GM23338 (cell line): ENCODE data around the gene EXOC4. TPM values are rescaled to one million over a fixed set of nuclear protein-coding genes. Genes with fewer than 3 reads are reported as not detected.

ENCODE experiments used
- ATAC-seq: fragments of 200-7000 bp; cut with Tn5 transposase; 3 replicates; pipeline ENCODE4 v1.9.1; 2020
- DNase-seq: peaks from one replicate; pipeline ENCODE4 v3.0.0-alpha.2; 2015; ENCODE audit warnings: low spot score
- H2AFZ ChIP-seq: fragments of 200-600 bp; sonication (generic); 2 replicates; pipeline ENCODE4 v1.8.0; 2016; ENCODE audit warnings: antibody characterized with exemption, mild to moderate bottlenecking, moderate library complexity
- H3F3A ChIP-seq: fragments of 200-600 bp; sonication (generic); replicated peaks from 2 replicates; pipeline ENCODE4 v1.8.0; 2017; ENCODE audit warnings: antibody characterized with exemption, mixed run types, low read depth
- H3K27ac ChIP-seq: fragments of 200-600 bp; sonication (generic); 2 replicates; pipeline ENCODE4 v1.6.1; 2016; ENCODE audit warnings: low read depth
- H3K27me3 ChIP-seq: fragments of 200-600 bp; sonication (generic); 2 replicates; pipeline ENCODE4 v1.8.0; 2016; ENCODE audit warnings: mild to moderate bottlenecking, mixed run types, moderate library complexity; ENCODE audit not compliant: insufficient read depth
- H3K36me3 ChIP-seq: fragments of 200-600 bp; sonication (generic); 2 replicates; pipeline ENCODE4 v1.8.0; 2016; ENCODE audit warnings: mild to moderate bottlenecking; ENCODE audit not compliant: insufficient read depth
- H3K4me1 ChIP-seq: fragments of 200-600 bp; sonication (generic); 2 replicates; pipeline ENCODE4 v1.8.0; 2016; ENCODE audit warnings: mild to moderate bottlenecking, moderate library complexity; ENCODE audit not compliant: insufficient read depth
- H3K4me2 ChIP-seq: fragments of 200-600 bp; sonication (generic); 2 replicates; pipeline ENCODE4 v1.7.1; 2017; ENCODE audit warnings: mixed run types
- H3K4me3 ChIP-seq: fragments of 200-600 bp; sonication (generic); 2 replicates; pipeline ENCODE4 v1.6.1; 2016; ENCODE audit warnings: mixed run types
- H3K79me2 ChIP-seq: fragments of 200-600 bp; sonication (generic); replicated peaks from 2 replicates; pipeline ENCODE4 v1.8.0; 2017; ENCODE audit warnings: mild to moderate bottlenecking; ENCODE audit not compliant: insufficient read depth
- H3K9me2 ChIP-seq: fragments of 200-600 bp; sonication (generic); 2 replicates; pipeline ENCODE4 v1.8.0; 2017; ENCODE audit not compliant: insufficient read depth
- H4K20me1 ChIP-seq: fragments of 200-600 bp; sonication (generic); replicated peaks from 2 replicates; pipeline ENCODE4 v1.8.0; 2017; ENCODE audit warnings: mild to moderate bottlenecking; ENCODE audit not compliant: insufficient read depth
- H3K27ac Mint-ChIP-seq: 2 replicates; pipeline ENCODE4 v1.8.0; 2020; ENCODE audit warnings: inconsistent platforms, mild to moderate bottlenecking, moderate library complexity, mixed read lengths
- H3K27me3 Mint-ChIP-seq: 3 replicates; pipeline ENCODE4 v1.8.0; 2022; ENCODE audit warnings: low read depth, mild to moderate bottlenecking, moderate library complexity, mixed read lengths, inconsistent platforms; ENCODE audit not compliant: insufficient read depth, poor library complexity
- H3K36me3 Mint-ChIP-seq: 3 replicates; pipeline ENCODE4 v1.8.0; 2021; ENCODE audit warnings: low read depth, mild to moderate bottlenecking, inconsistent platforms, moderate library complexity, mixed read lengths
- H3K4me1 Mint-ChIP-seq: 3 replicates; pipeline ENCODE4 v1.8.0; 2020; ENCODE audit warnings: mild to moderate bottlenecking, inconsistent platforms, mixed read lengths
- H3K4me3 Mint-ChIP-seq: 3 replicates; pipeline ENCODE4 v1.8.0; 2021; ENCODE audit warnings: moderate library complexity, mild to moderate bottlenecking, inconsistent platforms, mixed read lengths
- H3K9me3 Mint-ChIP-seq: 3 replicates; pipeline ENCODE4 v1.8.0; 2020; ENCODE audit warnings: moderate library complexity, mild to moderate bottlenecking, inconsistent platforms, mixed read lengths
- CREB1 ChIP-seq: fragments of 250-450 bp; sonication (Bioruptor Pico); IDR thresholded peaks from 2 replicates; pipeline ENCODE4 v1.5.0; 2020; ENCODE audit warnings: low read depth, mild to moderate bottlenecking, moderate library complexity
- EZH2 ChIP-seq: fragments of 200-600 bp; sonication (generic); IDR thresholded peaks from one replicate; pipeline ENCODE4 v1.8.0; 2017; ENCODE audit warnings: antibody characterized with exemption, mild to moderate bottlenecking, low read depth; ENCODE audit not compliant: unreplicated experiment
- EZH2phosphoT487 ChIP-seq: fragments of 200-600 bp; sonication (generic); IDR thresholded peaks from one replicate; pipeline ENCODE4 v1.8.1; 2018; ENCODE audit warnings: antibody characterized with exemption; ENCODE audit not compliant: unreplicated experiment
- NANOG ChIP-seq: IDR thresholded peaks from 2 replicates; pipeline ENCODE4 v1.6.1; 2016; ENCODE audit warnings: antibody characterized with exemption, borderline replicate concordance
- POLR2AphosphoS5 ChIP-seq: IDR thresholded peaks from 2 replicates; pipeline ENCODE4 v1.6.1; 2016; ENCODE audit warnings: antibody characterized with exemption, low read depth
- STAT1 ChIP-seq: IDR thresholded peaks from one replicate; pipeline ENCODE4 v1.6.1; 2016; ENCODE audit warnings: antibody characterized with exemption; ENCODE audit not compliant: unreplicated experiment
- ZNF114 ChIP-seq: fragments of 250-450 bp; sonication (Bioruptor Pico); IDR thresholded peaks from 2 replicates; pipeline ENCODE4 v1.5.0; 2020; ENCODE audit warnings: mild to moderate bottlenecking, moderate library complexity
- ZNF331 ChIP-seq: fragments of 250-450 bp; sonication (Bioruptor Pico); IDR thresholded peaks from 2 replicates; pipeline ENCODE4 v1.5.0; 2020; ENCODE audit warnings: low read depth, mild to moderate bottlenecking, moderate library complexity
- polyA plus RNA-seq: library from polyadenylated mRNA; unstranded; fragments of >200 nt; fragmentation: Nextera tagmentation; extraction: Ambion mirVana; gene quantifications from 2 replicates; pipeline ENCODE4 v1.2.1, GENCODE V29; 2016
- total RNA-seq: library from RNA; depleted of rRNA; stranded (reverse); fragments of >200 nt; shearing (Covaris generic); gene quantifications from 2 replicates; pipeline ENCODE4 v1.2.3, GENCODE V29; 2014
- TF ChIP-seq, protein P1 (sequence below), 2 experiments: fragments of 200-600 bp in 1 of 2; sonication (generic) in 1 of 2; conservative IDR thresholded peaks; 2 replicates each; pipeline versions ENCODE4 v1.5.1 to v1.6.1; 2016 to 2017; ENCODE audit warnings: antibody characterized with exemption in 2 of 2, low read depth in 2 of 2, mild to moderate bottlenecking in 2 of 2, moderate library complexity in 1 of 2
- TF ChIP-seq, protein P2 (sequence below): IDR thresholded peaks from one replicate; pipeline ENCODE4 v1.6.1; 2018; ENCODE audit warnings: antibody characterized with exemption; ENCODE audit not compliant: unreplicated experiment
- TF ChIP-seq, protein P3 (sequence below): IDR thresholded peaks from 2 replicates; pipeline ENCODE4 v1.6.1; 2016; ENCODE audit warnings: antibody characterized with exemption

EXOC4 gene
- total and polyA plus RNA-seq, 2 experiments from 2014 or later: 37.5 to 52.7 TPM

DNA sequence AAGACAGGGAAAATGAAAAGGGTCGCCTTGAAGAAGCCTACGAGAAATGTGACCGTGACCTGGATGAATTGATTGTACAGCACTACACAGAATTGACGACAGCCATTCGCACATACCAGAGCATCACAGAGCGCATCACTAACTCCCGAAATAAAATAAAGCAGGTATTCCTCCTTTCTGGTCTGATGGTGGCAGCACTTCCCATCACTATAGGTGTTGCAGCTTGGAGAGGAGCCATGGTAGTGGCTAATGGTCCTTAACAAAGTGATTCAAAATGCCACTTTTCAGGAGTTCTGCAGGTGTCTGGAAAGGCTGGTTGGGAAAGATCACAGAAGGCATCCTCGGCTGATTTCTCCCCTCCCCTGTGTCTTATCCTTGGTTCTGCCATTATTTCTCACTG is 22.1 kb downstream of the EXOC4 start:
- peaks cover 5% of the 10 kb centered on the region; the same call in 2 of the 3 replicates for H3K4me1 Mint-ChIP-seq
- no peak overlapping the region for H3K4me2 ChIP-seq
- H4K20me1 ChIP-seq: 0 out of 2 replicates have a peak, but pooled peaks cover 11% of the 10 kb centered on the region
- H3K4me3 Mint-ChIP-seq: no peak overlapping the region
- H3K9me2 ChIP-seq: no peaks in the 10 kb centered on the region
- H3K4me3 ChIP-seq: no peak overlapping the region
- no peak overlapping the region for H3K27ac Mint-ChIP-seq
- H3F3A ChIP-seq: no peaks in the 10 kb centered on the region
- peaks cover 7% of the 10 kb centered on the region; the same call in 1 of the 2 replicates for H3K4me1 ChIP-seq
- ATAC-seq (peak; percentile 86), DNase-seq (peak; percentile 55)
- H3K36me3 Mint-ChIP-seq: peaks cover 41% of the 10 kb centered on the region
- H3K27me3 ChIP-seq: no peaks in the 10 kb centered on the region
- peaks cover 3% of the 10 kb centered on the region; the same call in 1 of the 2 replicates for H3K79me2 ChIP-seq
- H2AFZ ChIP-seq: no peak overlapping the region
- H3K27ac ChIP-seq: no peak overlapping the region
- H3K9me3 Mint-ChIP-seq: no peaks in the 10 kb centered on the region
- no peaks in the 10 kb centered on the region for H3K27me3 Mint-ChIP-seq
- TF ChIP-seq ZNF331 (no peak), STAT1 (no peak)
- TF ChIP-seq, protein P1, sequence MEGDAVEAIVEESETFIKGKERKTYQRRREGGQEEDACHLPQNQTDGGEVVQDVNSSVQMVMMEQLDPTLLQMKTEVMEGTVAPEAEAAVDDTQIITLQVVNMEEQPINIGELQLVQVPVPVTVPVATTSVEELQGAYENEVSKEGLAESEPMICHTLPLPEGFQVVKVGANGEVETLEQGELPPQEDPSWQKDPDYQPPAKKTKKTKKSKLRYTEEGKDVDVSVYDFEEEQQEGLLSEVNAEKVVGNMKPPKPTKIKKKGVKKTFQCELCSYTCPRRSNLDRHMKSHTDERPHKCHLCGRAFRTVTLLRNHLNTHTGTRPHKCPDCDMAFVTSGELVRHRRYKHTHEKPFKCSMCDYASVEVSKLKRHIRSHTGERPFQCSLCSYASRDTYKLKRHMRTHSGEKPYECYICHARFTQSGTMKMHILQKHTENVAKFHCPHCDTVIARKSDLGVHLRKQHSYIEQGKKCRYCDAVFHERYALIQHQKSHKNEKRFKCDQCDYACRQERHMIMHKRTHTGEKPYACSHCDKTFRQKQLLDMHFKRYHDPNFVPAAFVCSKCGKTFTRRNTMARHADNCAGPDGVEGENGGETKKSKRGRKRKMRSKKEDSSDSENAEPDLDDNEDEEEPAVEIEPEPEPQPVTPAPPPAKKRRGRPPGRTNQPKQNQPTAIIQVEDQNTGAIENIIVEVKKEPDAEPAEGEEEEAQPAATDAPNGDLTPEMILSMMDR (conservative IDR thresholded peaks at IDR 0.05; ENCODE audit: low read depth in 2 of 2): peak; percentile 50 to 79
- H3K36me3 ChIP-seq: peaks cover 6% of the 10 kb centered on the region; the same call in 1 of the 2 replicates

DNA sequence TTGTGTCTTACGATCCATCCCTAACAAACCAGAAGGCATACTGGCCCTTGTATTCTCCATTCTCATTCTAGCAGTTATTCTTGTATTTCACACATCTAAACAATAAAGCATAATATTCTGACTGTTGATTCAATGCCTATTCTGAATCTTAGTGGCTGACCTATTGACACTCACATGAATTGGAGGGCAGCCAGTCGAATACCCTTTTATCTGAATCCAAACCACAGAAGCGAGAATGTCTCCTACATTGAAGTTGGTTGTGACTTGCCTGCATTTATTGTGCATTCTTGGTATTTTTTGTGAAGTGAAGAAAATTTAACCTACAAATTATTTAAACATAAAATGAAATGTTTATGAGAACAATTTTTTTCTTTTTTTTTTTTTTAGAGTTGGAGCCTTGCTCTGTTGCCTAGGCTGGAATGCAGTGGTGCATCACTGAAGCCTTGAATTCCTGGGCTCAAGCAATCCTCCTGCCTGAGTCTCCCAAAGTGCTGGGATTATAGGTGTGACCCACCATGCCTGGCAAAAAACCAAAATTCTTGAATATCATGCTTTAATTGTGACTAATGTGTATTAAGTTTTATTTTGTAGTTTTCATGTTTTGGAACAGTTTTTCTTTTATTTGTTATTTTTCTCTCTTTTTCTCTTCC is 22.7 kb downstream of the EXOC4 start:
- ATAC-seq: no peak
- peaks cover 7% of the 10 kb centered on the region; the same call in 1 of the 2 replicates for H3K4me1 ChIP-seq
- no peaks in the 10 kb centered on the region for H3K9me2 ChIP-seq
- H3K79me2 ChIP-seq: peaks cover 3% of the 10 kb centered on the region; the same call in 1 of the 2 replicates
- H3K27me3 ChIP-seq: no peaks in the 10 kb centered on the region
- no peak overlapping the region for H3K4me3 ChIP-seq
- H3K4me2 ChIP-seq: no peak overlapping the region
- H3K27ac ChIP-seq: no peak overlapping the region
- Mint-ChIP-seq H3K4me3 (no peak overlapping the region), H3K27ac (no peak overlapping the region), H3K9me3 (no peaks in the 10 kb centered on the region), H3K36me3 (peaks cover 41% of the 10 kb centered on the region), H3K4me1 (peaks cover 4% of the 10 kb centered on the region; the same call in 1 of the 3 replicates), H3K27me3 (no peaks in the 10 kb centered on the region)
- DNase-seq: no peak
- no peak overlapping the region for H2AFZ ChIP-seq
- H3F3A ChIP-seq: no peaks in the 10 kb centered on the region
- 0 out of 2 replicates have a peak, but pooled peaks cover 11% of the 10 kb centered on the region for H4K20me1 ChIP-seq
- peaks cover 6% of the 10 kb centered on the region; the same call in 1 of the 2 replicates for H3K36me3 ChIP-seq
- TF ChIP-seq ZNF114 (no peak), EZH2 (no peak), CREB1 (CRISPR knock-in tag) (no peak), NANOG (no peak), POLR2AphosphoS5 (no peak), EZH2phosphoT487 (no peak)
- TF ChIP-seq, protein P2, sequence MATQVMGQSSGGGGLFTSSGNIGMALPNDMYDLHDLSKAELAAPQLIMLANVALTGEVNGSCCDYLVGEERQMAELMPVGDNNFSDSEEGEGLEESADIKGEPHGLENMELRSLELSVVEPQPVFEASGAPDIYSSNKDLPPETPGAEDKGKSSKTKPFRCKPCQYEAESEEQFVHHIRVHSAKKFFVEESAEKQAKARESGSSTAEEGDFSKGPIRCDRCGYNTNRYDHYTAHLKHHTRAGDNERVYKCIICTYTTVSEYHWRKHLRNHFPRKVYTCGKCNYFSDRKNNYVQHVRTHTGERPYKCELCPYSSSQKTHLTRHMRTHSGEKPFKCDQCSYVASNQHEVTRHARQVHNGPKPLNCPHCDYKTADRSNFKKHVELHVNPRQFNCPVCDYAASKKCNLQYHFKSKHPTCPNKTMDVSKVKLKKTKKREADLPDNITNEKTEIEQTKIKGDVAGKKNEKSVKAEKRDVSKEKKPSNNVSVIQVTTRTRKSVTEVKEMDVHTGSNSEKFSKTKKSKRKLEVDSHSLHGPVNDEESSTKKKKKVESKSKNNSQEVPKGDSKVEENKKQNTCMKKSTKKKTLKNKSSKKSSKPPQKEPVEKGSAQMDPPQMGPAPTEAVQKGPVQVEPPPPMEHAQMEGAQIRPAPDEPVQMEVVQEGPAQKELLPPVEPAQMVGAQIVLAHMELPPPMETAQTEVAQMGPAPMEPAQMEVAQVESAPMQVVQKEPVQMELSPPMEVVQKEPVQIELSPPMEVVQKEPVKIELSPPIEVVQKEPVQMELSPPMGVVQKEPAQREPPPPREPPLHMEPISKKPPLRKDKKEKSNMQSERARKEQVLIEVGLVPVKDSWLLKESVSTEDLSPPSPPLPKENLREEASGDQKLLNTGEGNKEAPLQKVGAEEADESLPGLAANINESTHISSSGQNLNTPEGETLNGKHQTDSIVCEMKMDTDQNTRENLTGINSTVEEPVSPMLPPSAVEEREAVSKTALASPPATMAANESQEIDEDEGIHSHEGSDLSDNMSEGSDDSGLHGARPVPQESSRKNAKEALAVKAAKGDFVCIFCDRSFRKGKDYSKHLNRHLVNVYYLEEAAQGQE: no peak
- TF ChIP-seq, protein P3, sequence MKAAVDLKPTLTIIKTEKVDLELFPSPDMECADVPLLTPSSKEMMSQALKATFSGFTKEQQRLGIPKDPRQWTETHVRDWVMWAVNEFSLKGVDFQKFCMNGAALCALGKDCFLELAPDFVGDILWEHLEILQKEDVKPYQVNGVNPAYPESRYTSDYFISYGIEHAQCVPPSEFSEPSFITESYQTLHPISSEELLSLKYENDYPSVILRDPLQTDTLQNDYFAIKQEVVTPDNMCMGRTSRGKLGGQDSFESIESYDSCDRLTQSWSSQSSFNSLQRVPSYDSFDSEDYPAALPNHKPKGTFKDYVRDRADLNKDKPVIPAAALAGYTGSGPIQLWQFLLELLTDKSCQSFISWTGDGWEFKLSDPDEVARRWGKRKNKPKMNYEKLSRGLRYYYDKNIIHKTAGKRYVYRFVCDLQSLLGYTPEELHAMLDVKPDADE: no peak
